ENCODE results near the gene PIGV.
A peak's percentile ranks its signal among the peaks of the same experiment; 100 is the strongest.

The PIGV gene

GRCh38 chr1:26775666-26776065 lies 12.1 kb upstream of the PIGV start:
- DNase-seq, result no peak

DNA sequence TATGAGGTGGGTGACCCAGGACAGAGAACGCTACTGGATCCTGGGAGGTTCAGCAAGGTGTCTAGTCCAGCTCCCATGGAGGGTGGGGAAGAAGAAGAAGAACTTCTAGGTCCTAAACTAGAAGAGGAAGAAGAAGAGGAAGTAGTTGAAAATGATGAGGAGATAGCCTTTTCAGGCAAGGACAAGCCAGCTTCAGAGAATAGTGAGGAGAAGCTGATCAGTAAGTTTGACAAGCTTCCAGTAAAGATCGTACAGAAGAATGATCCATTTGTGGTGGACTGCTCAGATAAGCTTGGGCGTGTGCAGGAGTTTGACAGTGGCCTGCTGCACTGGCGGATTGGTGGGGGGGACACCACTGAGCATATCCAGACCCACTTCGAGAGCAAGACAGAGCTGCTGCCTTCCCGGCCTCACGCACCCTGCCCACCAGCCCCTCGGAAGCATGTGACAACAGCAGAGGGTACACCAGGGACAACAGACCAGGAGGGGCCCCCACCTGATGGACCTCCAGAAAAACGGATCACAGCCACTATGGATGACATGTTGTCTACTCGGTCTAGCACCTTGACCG lies 8.6 kb upstream of the PIGV start:
- no peak for DNase-seq

GRCh38 chr1:26780344-26780957 lies 7.3 kb upstream of the PIGV start:
- DNase-seq, result no peak

- DNase-seq, result no peak
These were observed 6.4 kb upstream of the PIGV start for GRCh38 chr1:26781206-26781825.

- no peak for DNase-seq
These were observed 5.1 kb upstream of the PIGV start for GRCh38 chr1:26782521-26783212.

- no peak for DNase-seq
These were observed 4.1 kb upstream of the PIGV start for GRCh38 chr1:26783646-26784022.

GRCh38 chr1:26784023-26784871 lies 3.5 kb upstream of the PIGV start:
- peak; percentile 75 for DNase-seq

DNA sequence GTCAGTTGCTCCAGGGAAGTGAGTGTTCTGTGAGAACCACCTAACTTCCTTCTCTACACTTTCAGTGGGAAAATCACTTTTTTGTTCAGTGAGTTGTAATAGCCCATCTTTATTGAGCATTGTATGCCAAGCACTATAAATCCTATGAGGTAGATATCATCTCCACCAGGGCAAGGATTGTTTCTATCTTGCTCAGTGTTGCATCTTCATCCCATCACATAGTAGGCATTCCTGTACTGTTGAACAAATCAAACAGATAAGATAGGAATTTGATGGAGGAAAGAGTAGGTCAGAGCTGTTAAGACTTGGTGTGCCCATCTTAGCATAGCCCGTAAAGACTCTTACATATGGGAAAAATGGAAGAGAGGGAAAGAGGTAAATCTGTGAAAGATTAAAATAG lies 2.9 kb upstream of the PIGV start:
- no peak for DNase-seq

DNA sequence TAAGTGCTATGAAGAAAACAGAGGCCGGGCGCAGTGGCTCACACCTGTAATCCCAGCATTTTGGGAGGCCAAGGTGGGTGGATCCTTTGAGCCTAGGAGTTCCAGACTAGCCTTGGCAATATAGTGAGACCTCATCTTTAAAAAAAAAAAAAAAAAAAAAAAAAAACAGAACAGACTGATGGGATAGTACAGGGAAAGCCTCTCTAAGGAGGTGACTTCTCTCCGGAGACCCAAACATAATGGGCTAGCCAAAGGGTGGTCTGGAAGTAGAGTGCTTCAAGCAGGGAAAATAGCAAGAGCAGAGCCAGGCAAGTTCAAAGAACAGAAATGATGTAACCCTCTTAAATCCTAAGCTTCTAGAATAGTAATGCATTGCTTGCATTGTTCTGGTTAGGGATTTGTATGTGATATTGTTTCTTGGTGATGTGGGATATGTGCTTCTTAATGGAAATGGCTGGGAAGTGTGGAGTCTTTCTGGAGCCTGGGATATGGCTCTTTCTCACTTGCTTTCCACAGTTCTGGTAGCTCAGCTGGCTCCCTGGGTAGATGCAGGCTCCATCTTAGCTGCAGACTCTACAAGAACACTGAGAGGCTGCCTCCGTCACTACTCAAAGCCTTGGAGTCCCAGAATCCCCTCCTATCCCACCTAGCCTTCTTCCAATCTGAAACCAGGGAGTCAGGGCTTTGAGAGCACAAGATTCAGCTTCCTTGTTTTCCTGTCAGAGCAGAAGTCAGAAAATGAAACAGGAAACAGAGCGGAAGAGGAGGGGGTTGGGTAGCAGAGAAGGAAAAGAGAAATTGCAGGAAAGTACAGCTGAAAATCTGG lies 1.9 kb upstream of the PIGV start:
- peak; percentile 31 for DNase-seq

DNA sequence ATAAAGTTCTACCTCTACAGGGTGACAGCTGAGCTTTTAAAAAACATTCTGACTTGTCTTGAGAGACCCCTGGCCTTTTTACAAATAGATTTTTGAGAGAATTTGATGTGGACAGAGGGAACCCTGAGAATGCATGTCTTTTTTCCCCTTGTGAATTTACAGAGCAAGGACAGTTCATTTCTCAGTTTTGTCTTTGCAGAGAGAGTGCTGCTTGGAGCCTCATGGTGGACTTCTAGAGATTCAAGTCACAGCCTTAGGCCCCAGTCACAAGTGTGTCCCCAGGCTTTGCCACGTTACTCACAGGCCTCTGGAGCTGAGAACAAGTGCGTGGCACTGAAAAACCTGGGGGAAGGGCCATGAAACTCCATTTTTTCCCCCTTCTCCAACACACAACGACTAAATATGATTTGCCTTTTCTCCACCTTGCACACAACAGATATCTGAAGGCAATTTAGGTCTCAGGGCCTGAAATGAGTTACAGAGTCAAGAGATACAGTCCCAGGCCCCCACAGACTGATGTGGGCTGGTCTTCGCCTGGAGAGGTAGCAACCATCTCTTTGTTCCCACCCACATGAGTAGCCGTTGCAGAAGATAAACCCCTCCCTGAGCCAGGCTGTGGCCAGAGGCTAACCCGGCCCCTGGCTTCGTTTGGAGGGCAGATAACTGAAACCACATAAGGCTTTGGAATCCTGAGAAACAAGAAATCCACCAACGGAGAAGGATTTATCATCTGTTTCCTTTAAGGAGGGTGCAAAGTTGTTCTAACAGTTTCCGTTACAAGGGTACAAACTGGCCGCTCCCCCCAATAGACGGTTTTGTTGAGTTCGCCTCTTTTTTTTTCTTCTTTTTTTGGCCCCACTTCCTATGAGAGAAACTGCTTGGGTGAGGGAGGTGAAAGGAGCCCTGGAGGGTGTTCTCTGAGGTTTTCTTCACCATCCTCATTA lies 1.0 kb upstream of the PIGV start:
- DNase-seq, result peak; percentile 91

- DNase-seq, result peak; percentile 67
These were observed 407 bp upstream of the PIGV start for GRCh38 chr1:26787381-26787705.

DNA sequence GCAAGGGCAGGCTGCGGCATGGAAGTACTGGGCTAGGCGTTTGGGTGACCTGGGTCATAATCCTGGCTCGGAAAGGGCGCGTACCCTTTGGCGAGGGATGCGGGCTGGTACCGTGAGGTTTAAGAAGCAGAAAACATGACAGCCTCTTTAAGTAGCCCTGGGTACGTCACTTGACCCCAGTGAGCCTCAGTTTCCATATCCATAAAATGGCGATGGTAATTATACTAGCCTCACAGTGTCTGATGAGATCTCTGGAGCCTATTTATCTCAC lies 700 bp downstream of the PIGV start:
- no peak for DNase-seq

DNA sequence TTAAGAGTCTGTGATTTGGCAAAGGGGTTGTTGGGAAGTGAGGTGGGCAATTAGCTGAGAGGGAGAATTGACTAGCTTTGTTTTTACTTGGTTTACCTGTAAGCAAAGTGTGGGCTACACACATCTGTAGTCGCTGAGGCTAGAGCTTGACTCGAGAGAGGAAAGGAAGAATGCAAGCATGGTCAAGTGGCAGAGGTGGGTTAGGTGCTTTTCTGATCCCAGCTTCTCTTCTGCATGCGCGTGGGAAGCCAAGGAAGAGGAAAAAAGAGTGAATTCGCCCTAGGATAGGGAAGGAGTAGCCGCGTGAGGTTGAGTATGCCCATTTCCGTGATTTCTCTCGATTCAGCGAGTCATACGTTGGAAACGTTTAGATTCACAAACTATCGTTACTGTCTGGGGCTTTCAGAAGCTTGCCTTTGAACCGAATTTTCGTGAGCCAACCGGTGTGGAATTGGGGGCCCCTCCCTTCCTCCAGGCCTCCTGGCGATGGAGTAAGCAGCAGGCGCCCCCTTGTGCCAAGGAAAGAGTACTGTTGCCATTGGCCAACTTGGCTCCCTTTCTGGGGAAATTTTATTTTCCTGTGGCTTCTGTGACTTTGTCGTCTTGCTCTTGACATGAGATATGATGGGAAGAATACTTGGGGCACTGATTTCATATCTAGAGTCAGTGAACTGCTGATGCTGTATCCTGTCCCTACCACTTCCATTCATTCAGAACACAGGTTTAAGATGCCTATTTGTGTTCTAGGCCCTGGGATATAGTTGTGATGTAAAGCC lies 1.3 kb downstream of the PIGV start:
- peak; percentile 92 for DNase-seq

DNA sequence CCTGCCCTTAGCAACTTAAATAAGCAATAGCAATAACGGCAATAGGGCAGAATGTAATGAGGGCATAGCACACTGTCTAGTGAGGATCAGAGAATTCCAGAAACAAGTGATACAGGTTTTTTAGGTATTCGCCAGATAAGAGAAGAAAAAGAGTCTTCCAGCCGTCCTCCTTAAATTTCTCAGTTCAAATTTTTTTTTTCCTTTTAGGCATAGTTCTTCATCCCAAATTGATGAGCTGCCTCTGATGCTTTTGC lies 1.8 kb downstream of the PIGV start:
- no peak for DNase-seq

DNA sequence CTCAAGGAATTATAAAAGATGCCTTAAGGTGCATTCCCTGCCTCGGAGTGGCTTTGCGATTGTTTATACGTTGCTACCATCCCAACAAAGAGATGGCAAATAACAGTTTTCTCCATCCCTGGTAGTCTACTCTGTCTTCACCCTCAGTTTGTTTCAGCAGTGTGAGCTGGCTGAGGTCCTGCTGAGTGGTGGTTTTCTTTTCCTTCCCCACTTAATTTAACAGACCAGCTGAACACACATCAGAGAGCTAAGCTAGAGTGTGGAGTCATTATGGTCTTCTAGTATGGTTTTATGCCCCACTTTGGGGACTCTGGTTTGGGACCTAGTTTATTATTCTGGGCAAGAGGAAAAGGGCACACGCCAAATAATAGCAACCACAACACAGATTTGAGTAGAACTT lies 2.2 kb downstream of the PIGV start:
- DNase-seq, result no peak

DNA sequence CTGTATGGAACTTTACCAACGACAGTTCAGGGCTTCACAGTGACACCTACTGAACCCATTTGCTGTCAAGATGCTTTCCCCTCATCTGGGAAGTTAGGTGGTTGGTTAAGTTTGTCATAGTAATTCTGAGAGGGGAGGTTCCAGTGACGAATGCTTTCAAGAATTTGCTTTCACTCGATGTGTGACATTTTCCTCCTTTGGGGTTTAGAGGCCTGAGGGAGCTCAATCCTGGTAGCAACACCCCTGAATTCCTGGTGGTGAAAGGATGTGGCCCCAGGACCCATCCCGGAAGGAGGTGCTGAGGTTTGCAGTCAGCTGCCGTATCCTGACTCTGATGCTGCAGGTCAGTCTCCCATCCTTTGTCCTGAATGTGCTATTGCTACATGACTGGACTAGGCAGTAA lies 2.8 kb downstream of the PIGV start:
- DNase-seq, result peak; percentile 61

- DNase-seq, result no peak
These were observed 3.4 kb downstream of the PIGV start for GRCh38 chr1:26791148-26791547.

DNA sequence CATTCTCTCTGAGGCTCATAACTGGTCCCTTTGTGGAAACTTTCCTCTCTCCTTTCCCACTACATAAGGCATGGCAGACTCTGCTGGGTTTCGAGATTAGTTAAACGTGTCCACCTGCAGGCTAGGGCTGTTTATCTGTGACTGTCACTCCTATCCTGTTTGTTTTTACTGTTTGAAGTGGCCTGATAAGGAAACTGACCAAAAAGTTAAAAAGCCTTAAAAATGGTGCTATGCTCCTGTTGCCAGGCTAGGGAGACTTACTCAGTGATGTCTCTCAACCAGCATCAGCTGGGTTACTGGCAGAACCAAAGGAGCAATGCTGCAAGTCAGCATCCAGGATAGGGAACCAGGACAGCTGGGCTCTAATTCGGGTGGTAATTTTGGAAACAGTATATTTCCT lies 3.9 kb downstream of the PIGV start:
- DNase-seq, result no peak

- no peak for DNase-seq
These were observed 5.2 kb downstream of the PIGV start for GRCh38 chr1:26792924-26793323.

GRCh38 chr1:26794391-26794790 lies 6.6 kb downstream of the PIGV start:
- DNase-seq, result no peak

DNA sequence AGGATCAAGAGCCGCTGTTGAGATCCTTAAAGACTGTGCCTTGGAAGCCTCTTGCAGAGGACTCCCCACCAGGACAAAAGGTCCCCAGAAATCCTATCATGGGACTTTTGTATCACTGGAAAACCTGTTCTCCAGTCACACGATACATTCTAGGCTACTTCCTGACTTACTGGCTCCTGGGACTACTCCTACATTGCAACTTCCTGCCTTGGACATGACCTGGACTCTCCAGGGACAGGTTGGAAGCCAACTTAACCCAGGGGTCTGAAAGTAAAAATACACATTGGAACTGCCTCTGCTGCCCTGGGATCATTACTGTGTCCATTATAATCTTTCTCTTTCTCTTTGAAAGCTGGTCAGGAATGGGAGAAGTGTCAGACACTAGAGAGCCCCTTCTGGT lies 9.9 kb downstream of the PIGV start:
- no peak for DNase-seq
